SK-N-MC (cell line): Measurements from ENCODE around the gene MMP21.

Experiments
- DNase-seq: peaks from one replicate; pipeline ENCODE4 v3.0.0-alpha.2; 2011; ENCODE audit warnings: low read depth, low spot score
- H3K27ac ChIP-seq: fragments of 200-600 bp; sonication (generic); 2 replicates; pipeline ENCODE4 v1.5.1; 2016; ENCODE audit warnings: mixed run types
- H3K36me3 ChIP-seq: fragments of 200-600 bp; sonication (generic); 2 replicates; pipeline ENCODE4 v1.6.1; 2017; ENCODE audit warnings: antibody characterized with exemption, low read length, mixed read lengths; ENCODE audit not compliant: insufficient read depth
- H3K4me3 ChIP-seq: fragments of 200-600 bp; sonication (generic); 2 replicates; pipeline ENCODE4 v1.5.1; 2016
- H3K9ac ChIP-seq: fragments of 200-600 bp; sonication (generic); 2 replicates; pipeline ENCODE4 v1.8.0; 2017; ENCODE audit warnings: mixed run types, mixed read lengths; ENCODE audit not compliant: insufficient read length
- H3K9me3 ChIP-seq: fragments of 200-600 bp; sonication (generic); 2 replicates; pipeline ENCODE4 v1.6.1; 2017; ENCODE audit warnings: low read depth, mild to moderate bottlenecking, antibody characterized with exemption, low read length, moderate library complexity, mixed read lengths
- EZH2 ChIP-seq: fragments of 200-600 bp; sonication (generic); IDR thresholded peaks from one replicate; pipeline ENCODE4 v1.6.1; 2017; ENCODE audit warnings: antibody characterized with exemption
- FOXP2 ChIP-seq: optimal IDR thresholded peaks from 2 replicates; pipeline ENCODE3; 2011; ENCODE audit warnings: mild to moderate bottlenecking, moderate library complexity; ENCODE audit not compliant: insufficient read depth; ENCODE audit errors: extremely low read length, control extremely low read depth
- POLR2AphosphoS5 ChIP-seq: IDR thresholded peaks from 2 replicates; pipeline ENCODE4 v1.6.1; 2012; ENCODE audit warnings: mild to moderate bottlenecking, low read depth, low read length, borderline replicate concordance

Gene MMP21

DNA sequence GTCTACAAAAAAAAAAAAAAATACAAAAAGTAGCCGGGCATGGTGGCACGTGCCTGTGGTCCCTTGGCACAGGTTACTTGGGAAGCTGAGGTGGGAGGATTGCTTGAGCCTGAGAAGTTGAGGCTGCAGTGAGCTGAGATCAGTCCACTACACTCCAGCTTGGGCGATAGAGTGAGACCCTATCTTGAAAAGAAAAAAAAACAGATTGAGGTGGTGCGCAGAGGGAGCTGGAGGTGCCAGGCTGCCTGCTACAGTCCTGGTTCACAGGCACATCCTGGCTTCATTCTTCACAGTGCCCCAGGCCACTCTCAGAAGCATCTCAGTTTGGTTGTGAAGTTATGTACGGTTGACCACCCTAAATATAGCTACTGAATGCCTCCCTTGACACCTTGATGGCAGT, 4.8 kb downstream of the MMP21 start:
- no peak overlapping the region for H3K9ac ChIP-seq
- no peaks in the 10 kb centered on the region for H3K36me3 ChIP-seq
- no peak overlapping the region for H3K27ac ChIP-seq
- no peaks in the 10 kb centered on the region for H3K9me3 ChIP-seq
- H3K4me3 ChIP-seq, result no peak overlapping the region
- DNase-seq, result no peak
- no peak for TF ChIP-seq FOXP2
- TF ChIP-seq POLR2AphosphoS5, result no peak
- TF ChIP-seq EZH2, result no peak

DNA sequence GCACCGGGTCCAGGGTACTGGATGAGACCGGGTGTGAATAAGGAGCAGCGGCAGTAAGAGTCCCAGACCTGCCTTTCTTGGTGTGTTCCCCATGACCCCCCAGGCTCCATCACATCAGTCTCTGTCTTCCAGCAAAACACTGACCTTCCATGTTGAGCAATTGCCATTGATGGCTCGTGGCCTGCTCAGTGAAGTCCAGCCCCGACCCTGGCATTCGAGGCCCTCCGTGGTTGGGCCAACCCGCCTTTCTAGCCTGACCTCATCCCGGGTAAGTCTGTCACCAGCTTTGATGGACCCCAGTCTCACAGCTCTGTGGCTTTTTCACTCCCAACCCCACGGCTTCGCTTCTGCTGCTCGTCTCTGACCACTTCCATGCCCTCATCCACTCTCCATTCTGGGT, 6.4 kb downstream of the MMP21 start:
- Histone ChIP-seq H3K36me3 (peaks cover 4% of the 10 kb centered on the region; the same call in 1 of the 2 replicates), H3K9ac (no peak overlapping the region), H3K9me3 (no peaks in the 10 kb centered on the region), H3K27ac (no peak overlapping the region), H3K4me3 (no peak overlapping the region)
- DNase-seq, result no peak
- TF ChIP-seq POLR2AphosphoS5 (no peak), FOXP2 (no peak), EZH2 (no peak)

DNA sequence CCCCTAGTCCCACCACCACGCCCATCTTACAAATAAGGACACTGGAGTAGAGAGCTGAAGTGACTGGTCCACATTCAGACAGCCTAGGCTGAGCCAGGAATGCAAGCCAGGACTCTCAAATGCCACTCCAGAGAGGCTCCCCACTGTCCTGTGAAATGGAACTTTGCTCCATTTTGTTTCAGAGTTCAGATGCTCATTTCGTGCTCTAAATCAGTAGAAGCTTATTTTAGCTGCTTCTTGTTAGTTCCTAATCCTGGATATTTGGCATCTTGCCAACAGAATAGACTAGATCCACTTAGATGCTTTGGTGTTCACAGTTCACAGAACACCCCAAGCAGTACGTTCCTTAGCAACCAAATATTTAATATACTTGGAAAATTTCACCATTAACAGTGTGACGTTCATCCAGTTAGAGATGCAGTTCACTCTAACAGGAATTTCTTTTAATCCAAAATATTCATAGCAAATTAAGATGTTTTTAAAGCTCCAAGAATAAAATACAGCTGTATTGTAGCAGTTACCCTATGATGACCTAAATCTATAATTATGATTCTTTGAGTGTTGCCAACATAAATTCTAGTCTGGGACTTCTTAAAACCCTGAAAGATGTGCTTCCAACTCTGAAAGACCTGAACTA, 7.3 kb downstream of the MMP21 start:
- Histone ChIP-seq H3K9me3 (no peaks in the 10 kb centered on the region), H3K36me3 (peaks cover 10% of the 10 kb centered on the region; the same call in 1 of the 2 replicates), H3K9ac (no peak overlapping the region), H3K27ac (no peak overlapping the region), H3K4me3 (no peak overlapping the region)
- TF ChIP-seq EZH2, result no peak
- no peak for TF ChIP-seq POLR2AphosphoS5
- TF ChIP-seq FOXP2, result no peak
- no peak for DNase-seq

DNA sequence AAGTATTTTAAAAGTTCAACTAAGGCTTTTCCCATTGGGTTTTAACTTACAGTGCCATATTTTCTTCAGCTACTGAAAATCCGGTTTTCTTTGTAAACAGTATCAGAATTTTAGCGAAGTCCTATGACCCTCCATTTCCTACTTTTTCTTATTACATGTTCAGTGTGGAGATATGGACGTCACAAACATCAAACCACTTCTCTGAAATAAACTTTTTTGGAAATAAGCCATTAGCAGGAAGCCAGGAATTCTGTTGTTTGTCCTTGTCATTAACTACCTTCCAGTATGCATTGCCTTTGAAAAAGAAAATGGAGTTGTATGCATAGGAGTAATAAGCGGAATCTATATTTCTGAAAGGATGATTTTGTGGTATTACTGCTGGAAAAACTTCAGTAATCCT, 9.1 kb downstream of the MMP21 start:
- H3K9ac ChIP-seq, result no peak overlapping the region
- TF ChIP-seq EZH2, result no peak
- no peak for TF ChIP-seq FOXP2
- TF ChIP-seq POLR2AphosphoS5, result no peak
- H3K36me3 ChIP-seq, result peaks cover 17% of the 10 kb centered on the region; the same call in 1 of the 2 replicates
- no peak for DNase-seq
- H3K4me3 ChIP-seq, result no peak overlapping the region
- H3K27ac ChIP-seq, result no peak overlapping the region
- H3K9me3 ChIP-seq, result no peaks in the 10 kb centered on the region

DNA sequence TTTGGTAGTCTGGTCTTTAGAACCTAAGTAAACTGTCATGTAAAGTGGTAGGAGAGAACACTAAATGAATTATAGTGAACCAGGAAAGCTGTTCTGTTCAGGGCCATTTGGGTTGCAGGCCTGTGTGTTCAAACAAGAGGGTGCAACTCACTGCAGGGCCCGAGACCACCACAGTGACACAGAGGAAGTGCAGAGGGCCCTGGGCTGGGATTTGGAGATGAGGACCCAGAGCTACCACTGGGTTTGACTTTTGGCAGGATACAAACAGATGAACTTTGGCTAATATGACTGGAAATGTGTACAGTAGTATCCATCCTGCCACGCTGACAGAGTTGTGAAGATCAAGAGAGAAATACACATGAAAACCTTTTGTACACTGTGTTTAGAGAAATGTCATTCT, 9.8 kb downstream of the MMP21 start:
- H3K9me3 ChIP-seq, result no peaks in the 10 kb centered on the region
- no peak overlapping the region for H3K27ac ChIP-seq
- H3K36me3 ChIP-seq, result peaks cover 17% of the 10 kb centered on the region; the same call in 1 of the 2 replicates
- H3K9ac ChIP-seq, result no peak overlapping the region
- no peak for TF ChIP-seq FOXP2
- TF ChIP-seq EZH2, result no peak
- no peak for TF ChIP-seq POLR2AphosphoS5
- no peak overlapping the region for H3K4me3 ChIP-seq
- no peak for DNase-seq

DNA sequence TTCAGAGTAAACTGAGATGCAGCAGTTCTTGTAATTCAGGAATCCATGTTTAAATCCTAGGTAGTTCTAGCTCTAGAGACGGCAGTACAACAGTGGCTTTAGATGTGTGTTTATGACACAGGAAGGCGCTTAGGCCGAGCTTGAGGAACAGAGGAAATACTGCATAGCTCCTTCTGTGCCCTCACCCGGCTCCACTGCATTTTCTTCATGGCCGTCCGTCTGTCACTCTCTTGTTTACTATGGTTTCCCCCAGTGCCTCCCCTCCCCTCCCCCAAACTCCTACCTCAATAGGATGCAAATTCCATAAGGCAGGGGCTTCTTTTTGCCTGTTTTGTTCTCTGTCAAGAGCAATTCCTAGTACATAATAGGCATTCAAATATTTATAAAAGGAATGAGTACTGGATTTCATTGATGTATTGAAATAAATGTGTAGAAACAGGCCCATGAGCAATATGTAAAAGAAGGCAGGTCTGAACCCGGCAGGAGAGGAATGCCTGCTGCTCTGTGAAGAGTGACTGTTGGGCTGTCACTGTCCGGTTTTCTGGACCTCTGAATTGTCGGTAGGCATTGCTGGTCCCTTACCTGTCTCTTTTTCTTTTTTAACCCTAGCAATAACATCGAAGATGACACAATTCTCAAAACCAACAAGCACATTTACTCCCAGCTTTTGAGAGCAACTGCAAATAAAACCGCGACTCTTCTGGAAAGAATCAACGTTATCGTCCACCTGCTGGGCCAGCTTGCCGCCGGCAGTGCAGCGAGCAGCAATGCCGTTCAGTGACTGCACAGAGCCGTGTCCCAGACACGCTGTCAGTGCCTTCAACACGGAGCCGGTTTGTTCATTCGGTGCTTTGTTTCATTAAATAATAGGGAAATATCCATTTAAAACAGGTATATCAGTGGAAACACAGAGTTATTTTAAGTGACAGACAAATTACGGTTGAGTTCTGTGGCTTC, 12.7 kb downstream of the MMP21 start:
- H3K4me3 ChIP-seq, result no peak overlapping the region
- peaks cover 26% of the 10 kb centered on the region; the same call in 1 of the 2 replicates for H3K36me3 ChIP-seq
- no peak overlapping the region for H3K27ac ChIP-seq
- H3K9ac ChIP-seq, result no peak overlapping the region
- no peaks in the 10 kb centered on the region for H3K9me3 ChIP-seq
- TF ChIP-seq FOXP2, result no peak
- TF ChIP-seq POLR2AphosphoS5, result no peak
- no peak for TF ChIP-seq EZH2
- no peak for DNase-seq

DNA sequence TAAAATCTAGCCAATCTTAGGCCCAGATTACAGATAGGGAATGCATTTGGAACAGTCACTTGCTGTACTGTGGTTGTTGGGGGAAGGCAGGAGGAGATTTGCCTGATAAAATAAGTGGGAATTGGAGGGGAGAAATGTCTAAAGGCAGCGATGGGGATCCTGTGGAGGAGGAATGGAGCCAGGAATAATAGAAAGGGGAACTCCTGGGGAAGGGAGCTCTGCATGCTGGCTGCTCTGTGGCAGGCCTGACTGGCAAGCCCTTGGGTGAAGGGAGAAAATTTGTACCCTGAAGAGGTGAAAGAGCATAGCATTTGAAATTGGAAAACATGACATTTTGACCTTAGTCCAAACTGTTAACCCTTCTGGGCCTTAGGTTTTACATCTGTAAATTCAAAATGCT, 13.7 kb downstream of the MMP21 start:
- DNase-seq, result no peak
- Histone ChIP-seq H3K36me3 (peaks cover 29% of the 10 kb centered on the region; the same call in 1 of the 2 replicates), H3K27ac (no peak overlapping the region), H3K9me3 (no peaks in the 10 kb centered on the region), H3K9ac (no peak overlapping the region), H3K4me3 (no peak overlapping the region)
- no peak for TF ChIP-seq EZH2
- no peak for TF ChIP-seq FOXP2
- no peak for TF ChIP-seq POLR2AphosphoS5

DNA sequence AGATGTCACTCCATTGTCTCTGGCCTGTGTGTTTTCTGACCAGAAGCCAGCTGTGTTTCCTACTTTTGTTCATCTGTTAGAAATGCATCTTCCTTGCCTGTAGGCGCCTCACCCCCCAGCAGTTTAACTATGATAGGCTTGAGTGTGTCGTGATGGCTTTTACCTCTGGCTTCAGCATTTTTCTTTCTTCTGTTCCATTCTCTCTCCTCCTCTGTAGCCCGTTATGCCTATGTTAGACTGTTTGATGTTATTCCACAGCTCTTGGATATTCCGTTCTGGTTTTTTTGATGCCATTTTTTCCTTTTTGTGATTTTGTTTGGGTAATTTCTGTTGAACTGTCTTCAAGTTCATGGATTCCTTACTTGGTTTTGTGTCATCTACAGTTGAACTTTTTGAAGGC, 17.9 kb downstream of the MMP21 start:
- Histone ChIP-seq H3K9ac (no peak overlapping the region), H3K9me3 (no peaks in the 10 kb centered on the region), H3K4me3 (no peak overlapping the region), H3K36me3 (peaks cover 34% of the 10 kb centered on the region; the same call in 1 of the 2 replicates), H3K27ac (no peak overlapping the region)
- TF ChIP-seq FOXP2, result no peak
- no peak for TF ChIP-seq POLR2AphosphoS5
- no peak for DNase-seq
